UCSD-AML1 (cell line): ENCODE data around the gene SERINC5.
"Not testable (repeated sequence)": the region's sequence is repeated elsewhere in the genome, so short reads cannot be mapped to it uniquely, and the experiment has no call there.

ENCODE experiments used
- DNase-seq: peaks from one replicate; lab custom pipeline; 2025; ENCODE audit not compliant: unreplicated experiment; lab: John Stamatoyannopoulos, UW

SERINC5 gene

DNA sequence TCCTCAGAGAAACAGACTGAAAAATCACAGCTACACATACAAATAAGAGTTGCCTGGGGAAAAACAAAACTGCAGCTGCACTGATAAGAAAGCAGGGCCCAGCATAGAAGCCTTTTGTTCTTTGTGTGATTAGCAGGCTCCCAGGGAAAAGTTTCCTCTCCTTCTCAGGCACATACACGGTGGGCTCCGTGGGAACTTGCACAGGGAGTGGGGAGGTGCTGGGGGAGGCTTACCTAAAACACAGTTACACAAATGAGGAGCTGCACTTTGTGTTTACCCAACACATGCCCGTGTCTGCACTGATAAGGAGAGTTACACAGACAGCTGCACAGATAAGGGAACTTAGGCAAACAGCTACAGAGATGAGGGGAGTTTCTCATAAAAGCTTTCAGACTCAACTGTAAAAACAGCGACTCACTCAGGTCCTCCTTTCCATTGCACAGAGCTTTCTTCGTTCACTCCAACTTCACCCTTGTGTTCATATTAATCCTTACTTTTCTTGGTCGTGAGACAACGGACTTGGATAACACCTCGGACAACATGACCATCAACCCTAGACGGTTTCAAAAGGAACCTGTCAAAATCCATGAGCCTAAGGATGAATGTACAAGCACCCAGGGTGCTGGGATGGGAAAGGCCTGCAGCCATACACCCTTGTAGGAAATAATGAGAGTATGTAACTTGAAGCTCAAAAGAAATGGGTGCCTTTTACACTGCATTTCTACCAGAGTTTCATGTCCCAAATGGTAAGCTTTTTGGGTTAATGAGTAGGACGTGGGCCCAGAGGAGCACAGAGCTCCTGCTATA lies 50.8 kb downstream of the SERINC5 start:
- DNase-seq, result no peak

DNA sequence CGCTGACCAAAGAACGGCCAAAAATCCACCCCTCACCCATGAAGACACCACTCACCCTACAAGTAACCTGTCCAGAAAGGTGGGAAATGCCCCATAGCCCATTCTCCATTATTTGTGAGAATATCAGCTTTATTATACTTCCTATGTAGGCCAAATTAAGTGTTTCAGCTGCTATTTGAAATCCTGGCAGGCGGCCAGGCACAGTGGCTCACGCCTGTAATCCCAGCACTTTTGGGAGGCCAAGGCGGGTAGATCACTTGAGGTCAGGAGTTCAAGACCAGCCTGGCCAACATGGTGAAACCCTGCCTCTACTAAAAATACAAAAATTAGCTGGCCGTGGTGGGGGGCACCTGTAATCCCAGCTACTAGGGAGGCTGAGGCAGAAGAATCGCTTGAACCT lies 54.1 kb downstream of the SERINC5 start:
- not testable (repeated sequence) for DNase-seq

DNA sequence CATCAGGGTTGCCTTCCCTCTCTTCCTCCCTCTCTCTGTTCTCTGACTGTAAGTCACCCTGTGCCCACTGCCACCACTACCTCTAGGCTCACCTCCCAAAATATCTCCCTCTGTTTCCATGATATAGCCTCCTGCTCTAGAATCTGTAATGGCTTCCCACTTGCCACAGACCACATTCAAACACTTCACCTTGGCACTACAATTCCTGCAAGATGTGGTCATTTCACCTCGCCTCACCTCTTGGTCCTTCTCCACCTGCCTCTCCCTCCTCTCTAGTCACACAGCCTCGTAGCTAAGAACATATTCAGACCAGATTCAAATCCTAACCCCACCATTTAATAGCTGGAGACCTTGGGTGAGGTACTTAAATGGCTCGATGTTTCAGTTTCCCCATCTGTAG lies 56.9 kb downstream of the SERINC5 start:
- DNase-seq, result no peak

DNA sequence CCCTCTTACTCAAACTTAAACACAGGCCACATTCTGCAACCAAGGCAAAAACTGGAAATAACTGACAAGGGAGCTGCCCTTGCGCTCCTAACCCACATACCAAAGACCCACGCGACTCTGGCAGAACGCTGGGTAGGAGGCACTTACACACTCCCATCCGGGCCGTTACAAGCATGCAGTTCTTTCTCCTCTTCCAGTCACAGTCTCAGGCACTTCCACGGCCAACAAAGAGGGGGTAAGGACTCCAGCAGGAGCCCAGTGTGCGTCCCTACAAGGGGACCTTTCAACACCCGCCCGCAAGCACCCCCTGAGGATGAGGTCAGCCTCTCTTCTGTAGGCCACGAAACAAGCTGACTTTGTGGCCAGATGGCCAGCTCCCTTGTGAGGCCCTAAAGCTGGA lies 57.4 kb downstream of the SERINC5 start:
- DNase-seq, result no peak

DNA sequence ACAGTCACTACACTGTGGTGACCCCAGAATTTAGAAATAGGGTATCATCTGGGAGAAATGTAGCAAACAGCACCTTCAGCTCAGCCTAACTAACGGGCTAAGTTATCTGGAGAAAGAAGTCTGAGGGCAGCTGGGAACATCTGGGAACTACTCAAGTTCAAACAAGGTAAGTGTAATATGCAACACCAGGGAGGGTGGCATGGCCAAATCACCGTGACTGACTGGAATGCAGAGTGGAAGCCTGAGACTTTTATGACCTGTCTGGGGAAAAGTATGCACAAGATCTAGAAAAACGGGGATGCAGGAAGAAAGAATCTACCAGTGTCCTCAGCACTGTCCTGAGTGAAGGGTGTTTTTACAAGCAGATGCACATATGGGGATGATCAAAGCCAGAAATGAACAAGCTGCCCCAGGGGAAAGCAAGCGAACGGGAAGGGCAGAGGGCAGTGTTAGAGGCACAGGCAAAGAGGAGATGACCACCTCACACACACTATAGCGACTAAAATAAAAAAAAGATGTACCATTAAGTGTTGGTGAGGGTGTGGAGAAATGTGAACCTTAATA lies 59.9 kb downstream of the SERINC5 start:
- DNase-seq, result no peak

DNA sequence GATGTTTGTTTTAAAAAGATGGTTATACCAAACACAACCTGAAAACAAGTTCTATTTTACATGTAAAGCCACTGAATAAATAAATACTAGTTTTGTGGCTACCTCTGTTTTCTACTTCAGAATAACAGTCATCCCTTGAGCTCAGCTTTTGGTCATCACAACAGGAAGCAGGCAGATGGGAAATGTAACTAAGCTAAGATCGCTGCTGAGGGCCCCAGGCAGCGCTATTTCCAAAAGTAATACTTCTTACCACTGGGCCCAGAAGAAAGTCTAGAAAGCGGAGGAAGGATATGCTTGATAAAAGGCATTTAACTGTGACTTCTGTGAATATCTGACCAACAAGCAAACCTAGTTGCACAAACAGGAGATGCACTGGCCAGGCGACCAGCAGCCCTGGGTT lies 61.4 kb downstream of the SERINC5 start:
- DNase-seq, result no peak

DNA sequence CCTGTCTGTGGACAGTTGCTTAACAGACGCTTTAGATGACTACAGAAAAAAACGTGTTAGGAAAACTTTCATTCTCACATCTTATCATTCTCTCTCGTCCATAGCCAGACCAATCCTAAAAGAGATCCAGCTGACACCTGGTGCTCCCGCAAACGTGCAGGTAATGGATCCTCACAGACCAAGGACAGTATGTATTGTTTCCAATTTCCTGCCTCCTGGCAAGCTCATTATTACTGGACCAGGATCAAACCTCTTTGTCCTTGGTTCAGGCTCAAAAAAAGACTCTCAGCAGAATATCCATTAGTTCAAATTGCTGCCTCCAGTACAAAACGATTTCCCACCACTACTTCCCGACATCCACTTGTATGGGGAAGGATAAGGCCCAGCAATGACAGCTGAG lies 62.4 kb downstream of the SERINC5 start:
- DNase-seq, result no peak

DNA sequence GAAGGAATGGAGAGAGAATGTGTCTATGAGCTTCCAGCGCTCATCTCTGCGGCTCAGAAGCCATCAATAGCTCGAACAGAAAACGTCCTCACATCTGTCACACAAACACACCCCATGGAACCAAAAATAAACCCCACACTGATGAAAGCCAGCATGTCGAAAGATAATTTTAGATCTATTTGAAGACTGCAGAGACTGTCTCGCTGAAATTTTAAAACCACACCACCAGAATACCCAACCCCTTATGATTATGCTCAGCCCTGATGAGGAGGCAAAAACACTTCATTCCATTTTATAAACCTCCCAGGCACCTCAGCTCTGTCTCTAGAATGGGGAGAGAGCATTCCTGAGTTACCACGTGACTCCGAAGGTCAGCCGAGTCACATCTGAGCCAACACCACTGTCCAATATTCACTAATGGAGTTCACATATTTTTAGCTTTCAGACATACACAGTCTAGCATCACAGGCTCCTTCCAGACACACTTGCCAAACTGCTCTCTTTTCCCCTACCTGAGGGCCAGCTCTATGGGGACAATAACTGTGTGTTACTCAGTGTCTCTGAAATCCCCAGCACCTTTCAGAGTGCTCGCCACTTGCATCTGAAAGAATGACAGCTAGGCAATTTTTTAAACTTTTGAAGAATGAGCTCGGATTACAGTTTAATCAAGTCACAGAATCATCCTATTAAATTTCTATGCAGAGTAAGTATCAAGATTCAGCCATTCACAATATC lies 63.2 kb downstream of the SERINC5 start:
- DNase-seq, result no peak

DNA sequence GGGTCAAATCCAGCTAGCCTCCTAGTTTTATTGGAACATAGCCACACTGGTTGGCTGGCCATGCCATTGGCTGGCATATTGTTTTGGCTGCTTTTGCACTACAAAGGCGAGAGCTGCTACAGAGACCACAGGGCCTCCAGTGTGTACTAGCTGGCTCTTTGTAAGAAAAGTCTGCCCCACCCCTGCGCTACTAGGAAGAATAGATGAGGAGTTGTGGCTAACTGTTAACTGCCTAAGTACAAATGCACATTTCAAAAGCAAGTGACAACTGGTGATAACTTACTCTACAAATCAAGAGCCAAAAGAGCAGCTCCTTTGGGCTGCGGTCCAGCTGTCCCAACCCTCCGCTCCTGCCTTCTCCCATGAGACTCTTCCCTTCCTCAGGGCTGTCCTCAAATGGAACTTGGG lies 63.9 kb downstream of the SERINC5 start:
- DNase-seq, result no peak

DNA sequence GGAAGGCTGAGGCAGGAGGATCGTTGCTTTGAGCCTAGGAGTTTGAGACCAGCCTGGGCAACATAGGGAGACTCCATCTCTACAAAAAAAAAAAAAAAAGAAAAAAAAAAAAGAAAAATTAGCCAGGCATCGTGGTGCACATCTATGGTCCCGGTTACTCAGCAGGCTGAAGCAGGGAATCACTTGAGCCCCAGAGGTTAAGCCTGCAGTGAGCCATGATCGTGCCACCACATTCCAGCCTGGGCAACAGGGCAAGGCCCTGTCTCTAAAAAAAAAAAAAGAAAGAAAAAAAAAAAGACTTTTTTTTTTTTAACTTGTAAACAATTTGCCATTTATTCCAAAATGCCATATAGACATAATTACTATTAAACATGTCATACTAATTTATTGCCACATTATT lies 64.5 kb downstream of the SERINC5 start:
- DNase-seq, result no peak

DNA sequence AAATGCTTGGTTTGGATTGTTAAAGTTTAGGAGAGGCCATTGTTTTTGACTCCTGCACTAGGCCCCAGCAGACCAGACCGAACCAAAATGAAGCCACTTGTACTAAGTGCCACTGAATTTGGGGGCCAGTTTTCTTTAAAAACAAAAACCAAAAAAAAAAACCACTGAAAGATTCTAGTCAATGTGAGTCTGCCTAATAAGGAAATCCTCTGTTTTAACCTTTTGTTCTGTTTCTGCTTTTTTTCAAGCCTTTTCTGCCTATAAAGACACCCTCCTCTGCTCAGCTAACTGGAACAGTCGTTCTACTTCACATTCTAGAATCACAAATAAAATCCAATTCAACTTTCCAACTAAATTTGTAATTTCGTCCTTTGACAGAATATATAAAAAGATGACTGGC lies 64.9 kb downstream of the SERINC5 start:
- no peak for DNase-seq

DNA sequence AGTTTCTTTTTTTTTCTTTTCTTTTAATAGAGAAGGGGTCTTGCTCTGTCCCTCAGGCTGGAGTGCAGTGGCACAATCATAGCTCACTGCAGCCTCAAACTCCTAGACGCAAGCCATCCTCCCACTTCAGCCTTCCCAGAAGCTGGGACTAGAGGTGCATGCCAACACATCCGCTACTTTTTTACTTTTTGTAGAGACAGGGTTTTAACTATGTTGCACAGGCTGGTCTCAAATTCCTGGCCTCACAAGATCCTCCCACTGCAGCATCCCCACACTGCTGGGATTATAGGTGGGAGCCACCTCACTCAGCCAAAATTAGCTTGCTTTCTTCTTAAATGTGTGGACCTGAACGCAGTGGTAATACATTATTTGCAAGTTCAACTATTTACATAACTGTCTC lies 66.1 kb downstream of the SERINC5 start:
- no peak for DNase-seq

DNA sequence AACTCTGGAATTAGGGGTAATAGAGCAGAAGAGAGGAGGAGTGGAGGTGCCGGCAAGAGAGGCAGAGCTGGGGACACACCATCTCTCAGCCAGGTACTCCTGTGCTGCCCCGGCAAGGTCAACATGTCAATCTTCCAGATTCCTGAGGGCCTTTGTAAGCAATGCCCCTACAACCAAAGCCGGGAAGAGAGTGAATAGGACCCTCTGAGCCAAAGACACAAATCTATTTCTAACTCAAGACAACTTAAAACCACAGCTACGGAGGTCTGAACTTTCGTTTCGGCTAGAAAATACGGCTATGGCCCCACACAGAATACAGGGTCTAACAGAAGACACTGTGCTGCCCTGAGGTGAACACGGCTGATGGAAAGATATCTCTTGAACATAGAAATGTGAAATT lies 66.6 kb downstream of the SERINC5 start:
- DNase-seq, result no peak

DNA sequence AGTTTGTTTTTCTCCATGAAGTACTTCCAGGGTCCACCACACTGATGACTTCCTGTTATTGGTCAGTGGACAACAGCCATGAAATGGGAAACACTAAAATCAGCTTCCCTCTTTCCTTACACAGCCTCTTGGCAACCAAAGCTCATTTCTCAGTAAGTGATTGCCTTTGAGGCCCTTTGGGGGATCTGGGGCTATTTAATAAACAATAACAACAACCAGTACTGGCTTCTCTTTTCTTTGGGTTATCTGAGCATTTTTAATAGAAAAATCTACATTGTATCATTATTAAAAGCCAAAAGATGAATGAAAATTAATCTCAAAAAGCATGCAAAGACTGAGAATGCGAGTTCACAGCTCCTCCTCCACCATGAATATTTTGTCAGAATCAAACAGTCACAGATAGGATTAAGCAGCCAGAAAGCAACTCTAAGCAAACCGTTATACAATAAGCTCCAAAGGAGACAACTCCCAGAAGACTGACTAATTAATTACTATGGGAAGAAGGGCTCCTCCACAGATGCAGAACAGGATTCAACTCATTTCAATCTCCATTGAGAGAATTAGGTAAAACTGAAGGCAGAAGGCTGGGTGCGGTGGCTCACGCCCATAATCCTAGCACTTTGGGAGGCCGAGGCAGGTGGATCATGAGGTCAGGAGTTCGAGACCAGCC lies 68.3 kb downstream of the SERINC5 start:
- no peak for DNase-seq

DNA sequence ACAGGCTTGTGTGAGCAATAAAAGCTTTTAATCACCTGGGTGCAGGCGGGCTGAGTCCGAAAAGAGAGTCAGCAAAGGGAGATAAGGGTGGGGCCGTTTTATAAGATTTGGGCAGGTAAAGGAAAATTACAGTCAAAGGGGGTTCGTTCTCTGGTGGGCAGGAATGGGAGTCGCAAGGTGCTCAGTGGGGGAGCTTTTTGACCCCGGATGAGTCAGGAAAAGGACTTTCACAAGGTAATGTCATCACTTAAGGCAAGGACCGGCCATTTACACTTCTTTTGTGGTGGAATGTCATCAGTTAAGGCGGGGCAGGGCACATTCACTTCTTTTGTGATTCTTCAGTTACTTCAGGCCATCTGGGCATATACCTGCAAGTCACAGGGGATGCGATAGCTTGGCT lies 70.3 kb downstream of the SERINC5 start:
- DNase-seq, result not testable (repeated sequence)

DNA sequence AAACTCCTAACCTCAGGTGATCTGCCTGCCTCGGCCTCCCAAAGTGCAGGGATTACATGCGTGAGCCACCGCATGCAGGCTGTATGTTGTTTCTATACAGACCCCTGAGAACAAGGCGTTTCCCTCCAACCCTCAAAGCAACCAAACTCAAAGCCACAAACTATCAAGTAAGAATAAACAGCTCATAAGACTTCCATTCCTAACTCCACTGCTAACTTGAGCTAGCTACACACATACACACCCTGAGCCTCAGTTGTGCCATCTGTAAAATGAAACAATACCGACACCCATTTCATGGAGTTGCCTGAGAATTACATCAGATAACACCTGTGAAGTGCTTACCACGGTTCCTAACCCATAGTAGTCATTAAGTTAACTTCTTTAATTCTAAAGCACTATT lies 70.8 kb downstream of the SERINC5 start:
- DNase-seq, result no peak

DNA sequence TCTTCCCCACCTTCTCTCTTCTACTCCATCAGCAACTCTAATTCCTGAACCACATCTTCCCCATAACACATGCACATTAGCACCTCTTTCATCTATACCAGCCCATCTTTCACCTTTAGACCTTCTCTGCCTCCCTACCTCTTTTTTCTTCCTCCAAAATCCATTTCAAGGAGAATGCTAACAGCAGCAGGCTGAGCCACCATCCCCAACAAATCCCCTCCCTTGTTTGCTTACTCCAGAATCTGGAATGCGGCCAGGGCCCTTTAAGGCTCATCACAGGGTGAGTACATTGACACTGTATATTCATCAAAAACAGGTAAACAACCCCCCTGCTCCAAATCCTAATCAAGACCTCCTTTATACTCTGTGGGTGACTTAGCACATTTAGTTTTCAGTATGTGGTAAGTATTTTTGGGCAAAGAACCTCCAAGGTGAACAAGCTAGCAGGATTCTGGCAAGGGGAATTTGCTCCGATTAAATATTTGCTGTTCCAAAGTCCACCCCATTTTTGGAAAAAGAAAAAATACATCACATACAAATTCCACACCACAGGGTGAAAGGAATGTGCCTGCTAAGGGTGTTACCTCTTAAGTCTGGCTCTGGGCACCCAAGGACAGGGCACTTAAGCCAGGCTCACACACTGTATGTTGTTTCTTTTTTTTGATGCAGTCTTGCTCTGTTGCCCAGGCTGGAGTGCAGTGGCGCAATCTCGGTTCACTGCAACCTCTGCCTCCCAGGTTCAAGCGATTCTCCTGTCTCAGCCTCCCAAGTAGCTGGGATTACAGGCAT lies 71.4 kb downstream of the SERINC5 start:
- no peak for DNase-seq

DNA sequence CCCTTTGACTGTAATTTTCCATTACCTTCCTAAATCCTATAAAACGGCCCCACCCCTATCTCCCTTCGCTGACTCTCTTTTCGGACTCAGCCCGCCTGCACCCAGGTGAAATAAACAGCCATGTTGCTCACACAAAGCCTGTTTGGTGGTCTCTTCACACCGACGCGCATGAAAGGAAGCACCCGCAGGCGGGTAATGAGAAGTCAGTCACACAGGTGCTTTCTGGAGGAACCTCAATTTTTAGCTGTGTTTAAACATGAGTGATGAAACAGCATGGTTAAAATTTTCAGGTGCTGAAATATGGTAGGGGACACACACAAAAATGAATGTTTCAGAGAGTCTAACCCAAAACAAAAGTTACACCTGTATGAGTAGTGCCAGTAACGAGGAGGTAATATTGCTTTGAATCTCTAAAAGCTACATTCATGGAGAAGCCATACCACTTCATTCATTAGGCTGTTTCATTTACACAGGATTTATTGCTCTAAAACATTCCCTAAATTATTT lies 72.1 kb downstream of the SERINC5 start:
- not testable (repeated sequence) for DNase-seq

DNA sequence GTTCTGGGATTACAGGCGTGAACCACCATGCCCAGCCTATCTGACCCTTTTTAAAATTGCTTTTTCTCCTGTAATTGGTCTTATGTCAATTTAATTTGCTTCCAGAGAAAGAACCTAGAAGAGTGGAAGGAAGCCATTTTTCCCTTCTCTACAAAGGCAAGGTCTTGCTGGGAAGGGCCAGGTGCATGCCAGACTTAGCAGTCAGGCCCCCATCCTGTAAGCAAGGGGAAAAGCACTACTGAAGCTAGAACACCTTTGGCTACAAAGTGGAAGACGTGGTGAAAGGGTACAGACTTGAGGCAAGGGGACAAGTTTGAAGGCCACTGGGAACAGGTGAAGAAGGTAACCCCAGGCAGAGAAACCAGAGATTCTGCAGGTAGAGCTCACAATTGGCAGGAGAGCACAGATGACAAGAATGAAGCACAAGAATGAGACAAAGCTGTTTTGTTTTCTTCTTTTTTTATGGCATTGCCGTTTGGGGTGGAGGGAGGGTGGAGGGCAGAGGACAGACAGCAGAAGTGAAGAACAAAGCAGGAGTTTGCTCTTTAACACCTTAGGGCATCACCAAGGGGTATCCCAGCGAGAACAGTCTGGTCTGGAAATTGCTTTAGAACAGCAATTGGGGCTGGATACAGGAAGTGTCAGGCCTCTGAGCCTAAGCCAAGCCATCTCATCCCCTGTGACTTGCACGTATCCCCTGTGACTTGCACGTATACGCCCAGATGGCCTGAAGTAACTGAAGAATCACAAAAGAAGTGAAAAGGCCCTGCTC lies 72.9 kb downstream of the SERINC5 start:
- DNase-seq, result no peak

DNA sequence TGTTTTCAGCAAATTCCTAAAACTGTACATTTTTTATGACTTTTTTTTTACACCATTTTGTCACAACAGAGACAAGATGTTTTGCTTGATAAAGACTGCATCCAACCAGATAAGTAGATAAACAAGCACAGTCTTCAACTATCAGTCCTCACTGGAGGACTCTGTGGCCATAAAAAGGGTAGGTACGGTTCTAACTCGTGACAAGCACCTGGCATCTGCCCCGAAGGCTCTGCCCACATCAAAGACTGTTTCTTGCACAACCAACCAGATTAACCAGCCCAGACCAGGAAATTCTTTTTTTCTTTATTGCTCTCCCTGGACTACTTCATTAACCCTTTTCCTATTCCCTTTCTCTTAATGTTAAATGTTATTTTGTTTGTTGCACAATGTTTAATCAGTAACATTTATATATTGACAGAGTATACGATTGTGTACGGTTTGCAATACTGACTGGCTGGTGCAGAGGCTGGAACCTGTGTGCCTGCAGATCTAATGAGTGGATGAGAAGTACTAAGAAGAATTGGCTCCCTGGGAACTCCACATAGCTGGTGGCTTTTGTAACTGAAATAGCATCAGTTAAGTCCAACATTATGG lies 74.1 kb downstream of the SERINC5 start:
- no peak for DNase-seq
